ENCODE measurements around the gene LRCOL1. TPM values are rescaled to one million over a fixed set of nuclear protein-coding genes. Genes with fewer than 3 reads are reported as not detected.

The LRCOL1 gene
- total and polyA plus RNA-seq, 2 of the 8 experiments (the other 6 are each of a cell fraction or from before 2014, with no cell fraction given), result not detected

- H4K20me1 ChIP-seq (replicated peaks in 1 of 2; ENCODE audit: control insufficient read depth in 1 of 2, insufficient read depth in 2 of 2, low read length in 2 of 2), result peaks cover 0 to 13% of the 10 kb centered on the region in 2 experiments
- peaks cover 27 to 60% (median 55%) of the 10 kb centered on the region in 4 experiments for H3K36me3 ChIP-seq (ENCODE audit: control insufficient read depth in 2 of 4, insufficient read depth in 4 of 4, low read length in 3 of 4)
- no peak overlapping the region for H3K27ac ChIP-seq (ENCODE audit: low read depth, low read length)
- no peaks in the 10 kb centered on the region for H3K79me2 ChIP-seq (ENCODE audit: control insufficient read depth in 1 of 2, insufficient read depth in 2 of 2, low read length in 2 of 2)
- ChIA-PET CTCF (ENCODE audit: partially characterized antibody) (interaction anchor here (0.7 to 8.0 kb wide), 3 partner anchors 12 to 29 kb away, joined by 3 to 61 read pairs (median 3); no protein-coding TSS in a partner anchor), POLR2A (ENCODE audit: partially characterized antibody) (interaction anchor here (0.9 to 1.0 kb wide), 2 partner anchors 15 to 106 kb away, joined by 3 read pairs; no protein-coding TSS in a partner anchor)
- FAIRE-seq (no peak), DNase-seq (ENCODE audit: low read depth in 1 of 2, low spot score in 2 of 2) (no peak)
- H3K23me2 ChIP-seq (ENCODE audit: low read depth, low read length), result no peaks in the 10 kb centered on the region
- no peak overlapping the region for H3K4ac ChIP-seq (replicated peaks; ENCODE audit: insufficient read length, low read depth, low read length)
- no peak overlapping the region for H2AK5ac ChIP-seq (ENCODE audit: low read depth, low read length)
- H4K8ac ChIP-seq (ENCODE audit: extremely low read depth, insufficient read depth, low read length), result no peak overlapping the region
- WGBS, 2 experiments (ENCODE audit: extremely low coverage in 1 of 2, insufficient coverage in 1 of 2, insufficient read length in 1 of 2, insufficient replicate concordance in 2 of 2, low coverage in 1 of 2, low lambda C conversion rate in 2 of 2, missing lambda C conversion rate in 1 of 2), result 86% methylated on average over 10 of the region's 10 CpGs; no CpG with 5 or more reads in 1 of the 2 experiments
- no peak overlapping the region for H3K9ac ChIP-seq (replicated peaks in 1 of 4; ENCODE audit: extremely low read depth in 1 of 4, low read depth in 3 of 4, low read length in 3 of 4)
- no peak overlapping the region for H4K91ac ChIP-seq (replicated peaks; ENCODE audit: insufficient read length, low read length)
- no peak overlapping the region for H2AFZ ChIP-seq (ENCODE audit: low read length)
- no peak overlapping the region for H4K5ac ChIP-seq (ENCODE audit: insufficient read length, low read depth, low read length)
- H3K14ac ChIP-seq (ENCODE audit: insufficient read length), result no peak overlapping the region
- no peak overlapping the region for H3K23ac ChIP-seq (ENCODE audit: insufficient read length)
- H2BK15ac ChIP-seq (ENCODE audit: low read length), result no peak overlapping the region
- H3K79me1 ChIP-seq (ENCODE audit: low read depth, low read length), result no peaks in the 10 kb centered on the region
- H2BK120ac ChIP-seq (replicated peaks; ENCODE audit: low read depth, low read length), result no peak overlapping the region
- no peak overlapping the region for H3K56ac ChIP-seq (replicated peaks; ENCODE audit: insufficient read length, low read depth, low read length)
- H3K4me3 ChIP-seq (ENCODE audit: extremely low read depth in 1 of 4, insufficient read depth in 2 of 4, low read depth in 3 of 4, low read length in 4 of 4), result no peak overlapping the region
- H2BK12ac ChIP-seq (ENCODE audit: low read depth, low read length), result no peak overlapping the region
- H3K27me3 ChIP-seq (replicated peaks in 1 of 4; ENCODE audit: control insufficient read depth in 3 of 4, extremely low read depth in 1 of 4, insufficient read depth in 3 of 4, low read length in 3 of 4), result no peaks in the 10 kb centered on the region
- no peak overlapping the region for H2BK20ac ChIP-seq (ENCODE audit: low read length)
- no peak overlapping the region for H3K18ac ChIP-seq (ENCODE audit: extremely low read depth, low read length)
- no peak overlapping the region for H3K4me2 ChIP-seq (ENCODE audit: insufficient read depth in 1 of 2, low read depth in 2 of 2, low read length in 2 of 2)
- H3K9me3 ChIP-seq (ENCODE audit: insufficient read depth in 2 of 2, low read depth in 1 of 2, low read length in 1 of 2), result no peaks in the 10 kb centered on the region
- no peak overlapping the region for H2BK5ac ChIP-seq (ENCODE audit: low read depth, low read length)
- TF ChIP-seq EGR1 (IDR thresholded peaks at IDR 0.05; ENCODE audit: borderline replicate concordance, low read depth, low read length), result no peak
- TF ChIP-seq CBX8 (IDR thresholded peaks at IDR 0.05; ENCODE audit: borderline replicate concordance, low read depth, low read length), result no peak
- no peak for TF ChIP-seq ASH2L (IDR thresholded peaks at IDR 0.05; ENCODE audit: low read length)
- H3K4me1 ChIP-seq (replicated peaks in 1 of 4; ENCODE audit: control insufficient read depth in 3 of 4, insufficient read depth in 4 of 4, low read length in 3 of 4), result no peaks in the 10 kb centered on the region
Measured at GRCh38 chr12:132647858-132648257, 37.5 kb upstream of the LRCOL1 start.

Measured in H1 (cell line).